ENCODE measurements around the gene XYLT1.

The XYLT1 gene

GRCh38 chr16:17275076-17276009 is 195.4 kb downstream of the XYLT1 start:
- DNase-seq, result no peak

- DNase-seq, result peak; percentile 42 to 65
Observed at GRCh38 chr16:17273142-17273561, 197.6 kb downstream of the XYLT1 start.

- DNase-seq, result no peak
Observed at GRCh38 chr16:17272716-17273115, 198.0 kb downstream of the XYLT1 start.

GRCh38 chr16:17271687-17272086 is 199.1 kb downstream of the XYLT1 start:
- DNase-seq, result no peak

GRCh38 chr16:17270683-17271109 is 200.1 kb downstream of the XYLT1 start:
- no peak for DNase-seq

- no peak for DNase-seq
Observed at GRCh38 chr16:17270111-17270510, 200.6 kb downstream of the XYLT1 start.

- DNase-seq, result no peak
Observed at GRCh38 chr16:17269439-17269838, 201.3 kb downstream of the XYLT1 start.

- DNase-seq, result no peak
Observed at GRCh38 chr16:17266608-17267313, 204.0 kb downstream of the XYLT1 start.

- no peak for DNase-seq
Observed at GRCh38 chr16:17265154-17265553, 205.6 kb downstream of the XYLT1 start.

GRCh38 chr16:17261197-17261858 is 209.4 kb downstream of the XYLT1 start:
- DNase-seq, result no peak

- DNase-seq, result no peak
Observed at GRCh38 chr16:17260276-17260849, 210.4 kb downstream of the XYLT1 start.

GRCh38 chr16:17259751-17260270 is 210.9 kb downstream of the XYLT1 start:
- DNase-seq, result no peak

- no peak for DNase-seq
Observed at GRCh38 chr16:17258848-17259713, 211.7 kb downstream of the XYLT1 start.

GRCh38 chr16:17258077-17258599 is 212.6 kb downstream of the XYLT1 start:
- DNase-seq, result no peak

GRCh38 chr16:17257426-17258023 is 213.2 kb downstream of the XYLT1 start:
- DNase-seq, result no peak

- no peak for DNase-seq
Observed at GRCh38 chr16:17252701-17253100, 218.1 kb downstream of the XYLT1 start.

GRCh38 chr16:17252064-17252463 is 218.7 kb downstream of the XYLT1 start:
- DNase-seq, result no peak

- DNase-seq, result no peak
Observed at GRCh38 chr16:17251496-17251895, 219.3 kb downstream of the XYLT1 start.

- no peak for DNase-seq
Observed at GRCh38 chr16:17246974-17247732, 223.6 kb downstream of the XYLT1 start.

GRCh38 chr16:17246268-17246885 is 224.4 kb downstream of the XYLT1 start:
- DNase-seq, result no peak

All from AML-193 (cell line).